Gastrocnemius medialis (tissue), 4 donors: Measurements from ENCODE around the gene SARS1. TPM values are rescaled to one million over a fixed set of nuclear protein-coding genes. Genes with fewer than 3 reads are reported as not detected.

ENCODE experiments used
- ATAC-seq, 2 donors: fragments of 150-250 bp; one replicate each; pipeline ENCODE4 v1.9.1; 2016
- DNase-seq, 2 donors: peaks; one replicate each; pipeline ENCODE4 v3.0.0-alpha.2; 2019
- H3K27ac ChIP-seq, 4 donors: fragments of 200-600 bp; sonication (generic); 1 replicate in 1 of 4; 2 replicates in 3 of 4; pipeline ENCODE4 v1.5.1; 2016 to 2018; ENCODE audit warnings: mild to moderate bottlenecking in 2 of 4, moderate library complexity in 1 of 4
- H3K27me3 ChIP-seq, 3 donors: fragments of 200-600 bp; sonication (generic) in 2 of 3; 1 replicate in 1 of 3; 2 replicates in 2 of 3; pipeline versions ENCODE4 v1.5.1 to v1.6.0; 2016 to 2019; ENCODE audit warnings: mild to moderate bottlenecking in 1 of 3, moderate library complexity in 1 of 3
- H3K36me3 ChIP-seq, 2 donors: fragments of 200-600 bp; sonication (generic) in 1 of 2; one replicate each; pipeline ENCODE4 v1.5.1; 2017 to 2018
- H3K4me1 ChIP-seq, 2 donors: fragments of 200-600 bp; sonication (generic) in 1 of 2; one replicate each; pipeline ENCODE4 v1.5.1; 2016 to 2017; ENCODE audit warnings: mild to moderate bottlenecking in 2 of 2
- H3K4me3 ChIP-seq, 4 donors: fragments of 200-600 bp; sonication (generic) in 3 of 4; 1 replicate in 1 of 4; 2 replicates in 3 of 4; pipeline ENCODE4 v1.5.1; 2016 to 2019; ENCODE audit warnings: mild to moderate bottlenecking in 2 of 4
- H3K9me3 ChIP-seq, 3 donors: fragments of 200-600 bp; sonication (generic) in 2 of 3; 1 replicate in 1 of 3; 2 replicates in 2 of 3; pipeline ENCODE4 v1.5.1; 2016 to 2019
- POLR2A ChIP-seq, 2 donors: fragments of 450-650 bp; IDR thresholded peaks; one replicate each; pipeline ENCODE4 v1.6.1; 2017; ENCODE audit warnings: antibody characterized with exemption in 2 of 2, mild to moderate bottlenecking in 2 of 2, moderate library complexity in 2 of 2
- in situ Hi-C, 4 donors: fragments of 200-750 bp; cut with MboI; loops; one replicate each; pipeline versions ENCODE4 v1.15.0 to v1.8.0; 2017; ENCODE audit warnings: low sequenced_read_pairs in 4 of 4
- intact Hi-C: fragments of 100-400 bp; cut with DNase I; formaldehyde crosslinking; loops from one replicate; pipeline ENCODE4 v1.15.1; 2023; ENCODE audit warnings: low total_unique reads
- total RNA-seq, 4 donors: library from RNA; depleted of rRNA; stranded (reverse); fragments of >200 nt; gene quantifications; one replicate each; pipeline versions ENCODE4 v1.1.0 to v1.2.3, GENCODE V29; 2016
- TF ChIP-seq, protein P1 (sequence below), 5 experiments: fragments of 450-650 bp in 3 of 5; fragments of 200-600 bp in 2 of 5; sonication (generic) in 2 of 5; IDR thresholded peaks in 4 of 5; conservative IDR thresholded peaks in 1 of 5; 1 replicate in 4 of 5; 2 replicates in 1 of 5; pipeline ENCODE4 v1.5.1; 2016 to 2019; ENCODE audit warnings: antibody characterized with exemption in 5 of 5, mild to moderate bottlenecking in 3 of 5, moderate library complexity in 3 of 5

The SARS1 gene
- total RNA-seq, 4 donors from 2014 or later = 97.6 to 116 (median 98.7) TPM

- no peak overlapping the region for H3K4me3 ChIP-seq
- H3K27ac ChIP-seq = no peak overlapping the region
- ATAC-seq (no peak), DNase-seq (no peak)
- TF ChIP-seq POLR2A (IDR thresholded peaks at IDR 0.05) = no peak
- TF ChIP-seq, protein P1, sequence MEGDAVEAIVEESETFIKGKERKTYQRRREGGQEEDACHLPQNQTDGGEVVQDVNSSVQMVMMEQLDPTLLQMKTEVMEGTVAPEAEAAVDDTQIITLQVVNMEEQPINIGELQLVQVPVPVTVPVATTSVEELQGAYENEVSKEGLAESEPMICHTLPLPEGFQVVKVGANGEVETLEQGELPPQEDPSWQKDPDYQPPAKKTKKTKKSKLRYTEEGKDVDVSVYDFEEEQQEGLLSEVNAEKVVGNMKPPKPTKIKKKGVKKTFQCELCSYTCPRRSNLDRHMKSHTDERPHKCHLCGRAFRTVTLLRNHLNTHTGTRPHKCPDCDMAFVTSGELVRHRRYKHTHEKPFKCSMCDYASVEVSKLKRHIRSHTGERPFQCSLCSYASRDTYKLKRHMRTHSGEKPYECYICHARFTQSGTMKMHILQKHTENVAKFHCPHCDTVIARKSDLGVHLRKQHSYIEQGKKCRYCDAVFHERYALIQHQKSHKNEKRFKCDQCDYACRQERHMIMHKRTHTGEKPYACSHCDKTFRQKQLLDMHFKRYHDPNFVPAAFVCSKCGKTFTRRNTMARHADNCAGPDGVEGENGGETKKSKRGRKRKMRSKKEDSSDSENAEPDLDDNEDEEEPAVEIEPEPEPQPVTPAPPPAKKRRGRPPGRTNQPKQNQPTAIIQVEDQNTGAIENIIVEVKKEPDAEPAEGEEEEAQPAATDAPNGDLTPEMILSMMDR (IDR thresholded peaks at IDR 0.05 in 4 of 5, conservative IDR thresholded peaks at IDR 0.05 in 1 of 5) = no peak
- no peaks in the 10 kb centered on the region for H3K9me3 ChIP-seq
- H3K27me3 ChIP-seq = no peaks in the 10 kb centered on the region
- H3K36me3 ChIP-seq = no peaks in the 10 kb centered on the region
- in situ Hi-C loops (loop anchor here in 1 of 4 donors (10.0 kb wide), 1 partner anchor 135 kb away; no protein-coding TSS in a partner anchor), intact Hi-C loops (no loop called here)
- peaks cover 2 to 6% of the 10 kb centered on the region in 2 donors for H3K4me1 ChIP-seq
Measured at GRCh38 chr1:109269212-109269980, 55.7 kb downstream of the SARS1 start.

GRCh38 chr1:109269981-109270622 is 56.4 kb downstream of the SARS1 start:
- in situ Hi-C loops = loop anchor here in 2 of 4 donors (10.0 kb wide), 2 partner anchors 135 to 265 kb away; partner anchors contain the start of gene GPR61 (in 1 of the 2)
- H3K27ac ChIP-seq = no peak overlapping the region
- H3K36me3 ChIP-seq = no peaks in the 10 kb centered on the region
- DNase-seq (no peak), ATAC-seq (no peak)
- TF ChIP-seq POLR2A (IDR thresholded peaks at IDR 0.05) = no peak
- TF ChIP-seq, protein P1 (IDR thresholded peaks at IDR 0.05 in 4 of 5, conservative IDR thresholded peaks at IDR 0.05 in 1 of 5) = no peak
- peaks cover 7 to 13% of the 10 kb centered on the region in 2 donors for H3K4me1 ChIP-seq
- intact Hi-C loops = no loop called here
- no peaks in the 10 kb centered on the region for H3K9me3 ChIP-seq
- H3K4me3 ChIP-seq = no peak overlapping the region
- no peaks in the 10 kb centered on the region for H3K27me3 ChIP-seq

GRCh38 chr1:109270623-109271317 is 57.1 kb downstream of the SARS1 start:
- H3K27me3 ChIP-seq = no peaks in the 10 kb centered on the region
- no peaks in the 10 kb centered on the region for H3K9me3 ChIP-seq
- no peaks in the 10 kb centered on the region for H3K36me3 ChIP-seq
- in situ Hi-C loops (loop anchor here in 1 of 4 donors (10.0 kb wide), 1 partner anchor 264 kb away; the partner anchor contains the start of gene GPR61), intact Hi-C loops (no loop called here)
- H3K27ac ChIP-seq = no peak overlapping the region
- DNase-seq (no peak), ATAC-seq (no peak)
- peaks cover 10 to 20% of the 10 kb centered on the region in 2 donors for H3K4me1 ChIP-seq
- no peak for TF ChIP-seq POLR2A (IDR thresholded peaks at IDR 0.05)
- TF ChIP-seq, protein P1 (IDR thresholded peaks at IDR 0.05 in 4 of 5, conservative IDR thresholded peaks at IDR 0.05 in 1 of 5) = no peak
- H3K4me3 ChIP-seq = no peak overlapping the region

DNA sequence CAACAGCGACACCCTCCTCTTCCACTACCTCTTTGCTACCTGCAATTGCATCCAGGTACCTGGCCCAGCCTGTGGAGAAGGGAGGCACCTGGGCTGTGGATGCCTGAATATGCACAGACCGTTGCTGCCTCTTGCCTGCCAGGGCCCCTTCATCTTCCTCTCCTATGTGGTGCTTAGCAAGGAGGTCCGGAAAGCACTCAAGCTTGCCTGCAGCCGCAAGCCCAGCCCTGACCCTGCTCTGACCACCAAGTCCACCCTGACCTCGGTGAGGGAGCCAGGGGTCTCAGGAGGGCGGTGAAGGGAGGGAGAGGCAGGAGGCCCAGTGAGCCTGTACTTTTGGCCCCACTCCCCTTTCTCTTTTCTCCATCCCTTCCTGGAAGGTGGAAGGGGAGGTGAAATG is 57.7 kb downstream of the SARS1 start:
- in situ Hi-C loops = loop anchor here in 1 of 4 donors (10.0 kb wide), 1 partner anchor 263 kb away; the partner anchor contains the start of gene GPR61

More for the DNA sequence above, 57.7 kb downstream of the SARS1 start:
- Histone ChIP-seq H3K36me3 (no peaks in the 10 kb centered on the region), H3K27me3 (no peaks in the 10 kb centered on the region), H3K4me3 (no peak overlapping the region), H3K4me1 (peaks cover 10 to 22% of the 10 kb centered on the region in 2 donors), H3K27ac (no peak overlapping the region), H3K9me3 (no peaks in the 10 kb centered on the region)
- TF ChIP-seq, protein P1 (IDR thresholded peaks at IDR 0.05 in 4 of 5, conservative IDR thresholded peaks at IDR 0.05 in 1 of 5) = no peak
- no peak for TF ChIP-seq POLR2A (IDR thresholded peaks at IDR 0.05)
- no peak for ATAC-seq
- intact Hi-C loops = no loop called here
- DNase-seq = no peak
